Activated CD8-positive, alpha-beta T cell treated with anti-CD3 and anti-CD28 coated beads, Interleukin-2, amount 10 ng/mL, durations not matched to agents 7 days and 5 days (primary cell): Measurements from ENCODE around the gene PIEZO2. TPM values are rescaled to one million over a fixed set of nuclear protein-coding genes. Genes with fewer than 3 reads are reported as not detected.

Experiments
- ATAC-seq: fragments of 150-1000 bp; cut with Tn5 transposase; one replicate; pipeline ENCODE4 v1.10.0; 2021; ENCODE audit warnings: moderate library complexity
- CTCF ChIA-PET: fragments of 350-600 bp; sonication (Branson Sonifier 250); formaldehyde crosslinking; loops from one replicate; lab custom pipeline; 2021; ENCODE audit warnings: antibody characterized with exemption; lab: Charles Lee
- POLR2A ChIA-PET: fragments of 350-600 bp; sonication (Branson Sonifier 250); formaldehyde crosslinking; loops from one replicate; lab custom pipeline; 2021; ENCODE audit warnings: antibody characterized with exemption; lab: Charles Lee
- DNase-seq: peaks from one replicate; pipeline ENCODE4 v3.0.0-alpha.2; 2020
- H3K27ac Mint-ChIP-seq: one replicate; pipeline ENCODE4 v1.8.0; 2021; ENCODE audit warnings: mild to moderate bottlenecking, mixed read lengths
- H3K27me3 Mint-ChIP-seq: one replicate; pipeline ENCODE4 v1.8.0; 2021; ENCODE audit warnings: low read depth, mixed read lengths
- H3K36me3 Mint-ChIP-seq: one replicate; pipeline ENCODE4 v1.8.0; 2021; ENCODE audit warnings: low read depth, mixed read lengths
- H3K4me1 Mint-ChIP-seq: one replicate; pipeline ENCODE4 v1.8.0; 2021; ENCODE audit warnings: low read depth, mixed read lengths
- H3K4me3 Mint-ChIP-seq: one replicate; pipeline ENCODE4 v1.8.0; 2021; ENCODE audit warnings: mild to moderate bottlenecking, mixed read lengths
- H3K9me3 Mint-ChIP-seq: one replicate; pipeline ENCODE4 v1.8.0; 2022; ENCODE audit warnings: mixed read lengths; ENCODE audit not compliant: insufficient read depth
- total RNA-seq, 2 experiments: library from RNA; stranded (reverse); gene quantifications; one replicate each; pipeline ENCODE4 v1.2.3, GENCODE V29; 2021

The PIEZO2 gene
- total RNA-seq, 2 experiments from 2014 or later: not detected

GRCh38 chr18:11034884-11035283 is 114.5 kb downstream of the PIEZO2 start:
- Mint-ChIP-seq H3K4me1 (no peaks in the 10 kb centered on the region), H3K27me3 (peaks cover 2% of the 10 kb centered on the region), H3K36me3 (no peaks in the 10 kb centered on the region), H3K4me3 (no peak overlapping the region), H3K9me3 (no peaks in the 10 kb centered on the region), H3K27ac (no peak overlapping the region)
- ATAC-seq: no peak
- POLR2A ChIA-PET: no interaction called here
- CTCF ChIA-PET: no interaction called here
- no peak for DNase-seq

GRCh38 chr18:11033503-11033902 is 115.9 kb downstream of the PIEZO2 start:
- H3K27me3 Mint-ChIP-seq: peaks cover 2% of the 10 kb centered on the region
- DNase-seq (no peak), ATAC-seq (no peak)
- ChIA-PET CTCF (no interaction called here), POLR2A (no interaction called here)
- H3K27ac Mint-ChIP-seq: no peak overlapping the region
- H3K4me3 Mint-ChIP-seq: no peak overlapping the region
- no peaks in the 10 kb centered on the region for H3K4me1 Mint-ChIP-seq
- no peaks in the 10 kb centered on the region for H3K9me3 Mint-ChIP-seq
- H3K36me3 Mint-ChIP-seq: no peaks in the 10 kb centered on the region

- H3K9me3 Mint-ChIP-seq: no peaks in the 10 kb centered on the region
- H3K4me3 Mint-ChIP-seq: no peak overlapping the region
- no peak for DNase-seq
- H3K4me1 Mint-ChIP-seq: no peaks in the 10 kb centered on the region
- H3K36me3 Mint-ChIP-seq: no peaks in the 10 kb centered on the region
- no peak for ATAC-seq
- ChIA-PET CTCF (no interaction called here), POLR2A (no interaction called here)
- H3K27me3 Mint-ChIP-seq: no peaks in the 10 kb centered on the region
- no peak overlapping the region for H3K27ac Mint-ChIP-seq
Observed at GRCh38 chr18:11031966-11032365, 117.4 kb downstream of the PIEZO2 start.

GRCh38 chr18:11029021-11029420 is 120.3 kb downstream of the PIEZO2 start:
- CTCF ChIA-PET: interaction anchor here (1.0 kb wide), 1 partner anchor 12 kb away, joined by 3 read pairs; no protein-coding TSS in a partner anchor
- Mint-ChIP-seq H3K4me1 (no peaks in the 10 kb centered on the region), H3K9me3 (no peaks in the 10 kb centered on the region), H3K27me3 (no peaks in the 10 kb centered on the region), H3K36me3 (no peaks in the 10 kb centered on the region), H3K4me3 (no peak overlapping the region), H3K27ac (no peak overlapping the region)
- DNase-seq (no peak), ATAC-seq (no peak)
- POLR2A ChIA-PET: no interaction called here

GRCh38 chr18:11027862-11028261 is 121.5 kb downstream of the PIEZO2 start:
- no peak overlapping the region for H3K27ac Mint-ChIP-seq
- ChIA-PET POLR2A (no interaction called here), CTCF (no interaction called here)
- no peak overlapping the region for H3K4me3 Mint-ChIP-seq
- ATAC-seq: no peak
- no peaks in the 10 kb centered on the region for H3K36me3 Mint-ChIP-seq
- no peak for DNase-seq
- no peaks in the 10 kb centered on the region for H3K27me3 Mint-ChIP-seq
- H3K4me1 Mint-ChIP-seq: no peaks in the 10 kb centered on the region
- no peaks in the 10 kb centered on the region for H3K9me3 Mint-ChIP-seq

- no peak for DNase-seq
- ChIA-PET CTCF (no interaction called here), POLR2A (no interaction called here)
- Mint-ChIP-seq H3K4me1 (no peaks in the 10 kb centered on the region), H3K27me3 (no peaks in the 10 kb centered on the region), H3K9me3 (no peaks in the 10 kb centered on the region), H3K36me3 (no peaks in the 10 kb centered on the region), H3K4me3 (no peak overlapping the region), H3K27ac (no peak overlapping the region)
- ATAC-seq: no peak
Observed at GRCh38 chr18:11025671-11026070, 123.7 kb downstream of the PIEZO2 start.

- ChIA-PET POLR2A (no interaction called here), CTCF (no interaction called here)
- DNase-seq (no peak), ATAC-seq (no peak)
- H3K27me3 Mint-ChIP-seq: no peaks in the 10 kb centered on the region
- no peak overlapping the region for H3K27ac Mint-ChIP-seq
- H3K9me3 Mint-ChIP-seq: no peaks in the 10 kb centered on the region
- no peaks in the 10 kb centered on the region for H3K36me3 Mint-ChIP-seq
- H3K4me1 Mint-ChIP-seq: no peaks in the 10 kb centered on the region
- H3K4me3 Mint-ChIP-seq: no peak overlapping the region
Observed at GRCh38 chr18:11024928-11025669, 124.3 kb downstream of the PIEZO2 start.

GRCh38 chr18:11021477-11021876 is 127.9 kb downstream of the PIEZO2 start:
- no peaks in the 10 kb centered on the region for H3K4me1 Mint-ChIP-seq
- CTCF ChIA-PET: no interaction called here
- POLR2A ChIA-PET: no interaction called here
- no peaks in the 10 kb centered on the region for H3K36me3 Mint-ChIP-seq
- ATAC-seq (no peak), DNase-seq (no peak)
- no peaks in the 10 kb centered on the region for H3K9me3 Mint-ChIP-seq
- H3K27ac Mint-ChIP-seq: no peak overlapping the region
- H3K4me3 Mint-ChIP-seq: no peak overlapping the region
- H3K27me3 Mint-ChIP-seq: no peaks in the 10 kb centered on the region

- ATAC-seq (no peak), DNase-seq (no peak)
- ChIA-PET CTCF (no interaction called here), POLR2A (no interaction called here)
- no peaks in the 10 kb centered on the region for H3K4me1 Mint-ChIP-seq
- H3K9me3 Mint-ChIP-seq: no peaks in the 10 kb centered on the region
- no peak overlapping the region for H3K27ac Mint-ChIP-seq
- no peak overlapping the region for H3K4me3 Mint-ChIP-seq
- H3K27me3 Mint-ChIP-seq: no peaks in the 10 kb centered on the region
- no peaks in the 10 kb centered on the region for H3K36me3 Mint-ChIP-seq
Observed at GRCh38 chr18:11020877-11021414, 128.4 kb downstream of the PIEZO2 start.

GRCh38 chr18:11020161-11020853 is 129.1 kb downstream of the PIEZO2 start:
- POLR2A ChIA-PET: interaction anchor here (0.6 kb wide), 1 partner anchor 64 kb away, joined by 3 read pairs; no protein-coding TSS in a partner anchor

GRCh38 chr18:11019295-11020105 is 129.9 kb downstream of the PIEZO2 start:
- CTCF ChIA-PET: no interaction called here

More at GRCh38 chr18:11020161-11020853, 129.1 kb downstream of the PIEZO2 start:
- no peak overlapping the region for H3K4me3 Mint-ChIP-seq
- CTCF ChIA-PET: no interaction called here
- H3K27ac Mint-ChIP-seq: no peak overlapping the region
- no peaks in the 10 kb centered on the region for H3K36me3 Mint-ChIP-seq
- no peaks in the 10 kb centered on the region for H3K27me3 Mint-ChIP-seq
- DNase-seq (no peak), ATAC-seq (no peak)
- H3K4me1 Mint-ChIP-seq: no peaks in the 10 kb centered on the region
- H3K9me3 Mint-ChIP-seq: no peaks in the 10 kb centered on the region

More at GRCh38 chr18:11019295-11020105, 129.9 kb downstream of the PIEZO2 start:
- POLR2A ChIA-PET: interaction anchor here (0.6 kb wide), 1 partner anchor 65 kb away, joined by 3 read pairs; no protein-coding TSS in a partner anchor
- H3K27me3 Mint-ChIP-seq: no peaks in the 10 kb centered on the region
- DNase-seq (no peak), ATAC-seq (no peak)
- no peaks in the 10 kb centered on the region for H3K9me3 Mint-ChIP-seq
- H3K27ac Mint-ChIP-seq: no peak overlapping the region
- H3K36me3 Mint-ChIP-seq: no peaks in the 10 kb centered on the region
- H3K4me1 Mint-ChIP-seq: no peaks in the 10 kb centered on the region
- H3K4me3 Mint-ChIP-seq: no peak overlapping the region
